SK-N-DZ (cell line): ENCODE results near the gene USP37.
A peak's percentile ranks its signal among the peaks of the same experiment; 100 is the strongest.

Experiments
- DNase-seq: peaks from one replicate; pipeline ENCODE4 v3.0.0-alpha.2; 2015; ENCODE audit warnings: low spot score

The USP37 gene

GRCh38 chr2:218432676-218433365 is 135.3 kb downstream of the USP37 start:
- DNase-seq = no peak

- no peak for DNase-seq
These were observed 136.3 kb downstream of the USP37 start for GRCh38 chr2:218431878-218432277.

- no peak for DNase-seq
These were observed 137.4 kb downstream of the USP37 start for GRCh38 chr2:218430721-218431120.

- DNase-seq = no peak
These were observed 138.0 kb downstream of the USP37 start for GRCh38 chr2:218429911-218430692.

GRCh38 chr2:218428846-218429558 is 139.1 kb downstream of the USP37 start:
- no peak for DNase-seq

GRCh38 chr2:218427741-218428140 is 140.4 kb downstream of the USP37 start:
- no peak for DNase-seq

- DNase-seq = no peak
These were observed 142.6 kb downstream of the USP37 start for GRCh38 chr2:218425531-218425930.

GRCh38 chr2:218423584-218423983 is 144.6 kb downstream of the USP37 start:
- DNase-seq = no peak

GRCh38 chr2:218422403-218423086 is 145.6 kb downstream of the USP37 start:
- no peak for DNase-seq

GRCh38 chr2:218421027-218421426 is 147.1 kb downstream of the USP37 start:
- DNase-seq = no peak

GRCh38 chr2:218419630-218420216 is 148.4 kb downstream of the USP37 start:
- no peak for DNase-seq

GRCh38 chr2:218418717-218419458 is 149.3 kb downstream of the USP37 start, which contains the start of gene VIL1:
Gene VIL1, plus strand, starts transcription at chr2:218419123. Its CDS starts 4,656 bp downstream, at chr2:218423779.
- DNase-seq = no peak

- DNase-seq = no peak
These were observed 149.8 kb downstream of the USP37 start for GRCh38 chr2:218418321-218418716.

- DNase-seq = no peak
These were observed 160.4 kb downstream of the USP37 start for GRCh38 chr2:218407717-218408116.

- peak; percentile 69 for DNase-seq
These were observed 161.1 kb downstream of the USP37 start for GRCh38 chr2:218406949-218407618.

GRCh38 chr2:218406209-218406948 is 161.8 kb downstream of the USP37 start:
- peak; percentile 93 for DNase-seq

- peak; percentile 40 for DNase-seq
These were observed 162.4 kb downstream of the USP37 start for GRCh38 chr2:218405746-218406208.

- DNase-seq = no peak
These were observed 162.9 kb downstream of the USP37 start for GRCh38 chr2:218405086-218405745.
